ENCODE measurements around the gene ALKBH6.

ALKBH6 gene

GRCh38 chr19:36014012-36014924 is at the start of gene ALKBH6:
TSS of gene ALKBH6 (minus strand) at chr19:36014213. CDS start at chr19:36013397, 816 bp downstream.
- Mint-ChIP-seq H3K27me3 (ENCODE audit: low read depth) (no peaks in the 10 kb centered on the region), H3K36me3 (ENCODE audit: low read depth) (peaks cover 13% of the 10 kb centered on the region), H3K4me1 (ENCODE audit: low read depth) (peaks cover 38% of the 10 kb centered on the region), H3K9me3 (no peaks in the 10 kb centered on the region), H3K4me3 (peak within 1 kb of the TSS; percentile 99), H3K27ac (peak within 1 kb of the TSS; percentile 98)

GRCh38 chr19:36061367-36061766 is 47.4 kb upstream of the ALKBH6 start:
- Mint-ChIP-seq H3K4me1 (ENCODE audit: low read depth) (peaks cover 10% of the 10 kb centered on the region), H3K36me3 (ENCODE audit: low read depth) (peaks cover 23% of the 10 kb centered on the region), H3K9me3 (no peaks in the 10 kb centered on the region), H3K27me3 (ENCODE audit: low read depth) (no peaks in the 10 kb centered on the region), H3K4me3 (no peak overlapping the region), H3K27ac (no peak overlapping the region)

- peaks cover 18% of the 10 kb centered on the region for H3K36me3 Mint-ChIP-seq (ENCODE audit: low read depth)
- no peaks in the 10 kb centered on the region for H3K27me3 Mint-ChIP-seq (ENCODE audit: low read depth)
- H3K27ac Mint-ChIP-seq: no peak overlapping the region
- no peak overlapping the region for H3K4me3 Mint-ChIP-seq
- H3K4me1 Mint-ChIP-seq (ENCODE audit: low read depth): peaks cover 16% of the 10 kb centered on the region
- no peaks in the 10 kb centered on the region for H3K9me3 Mint-ChIP-seq
Observed at GRCh38 chr19:36060430-36060829, 46.4 kb upstream of the ALKBH6 start.

- peak overlapping the region; percentile 57 for H3K27ac Mint-ChIP-seq
- no peak overlapping the region for H3K4me3 Mint-ChIP-seq
- H3K27me3 Mint-ChIP-seq (ENCODE audit: low read depth): no peaks in the 10 kb centered on the region
- peaks cover 12% of the 10 kb centered on the region for H3K36me3 Mint-ChIP-seq (ENCODE audit: low read depth)
- peaks cover 20% of the 10 kb centered on the region for H3K4me1 Mint-ChIP-seq (ENCODE audit: low read depth)
- no peaks in the 10 kb centered on the region for H3K9me3 Mint-ChIP-seq
Observed at GRCh38 chr19:36059180-36059910, 45.3 kb upstream of the ALKBH6 start.

GRCh38 chr19:36058481-36059179 is 44.6 kb upstream of the ALKBH6 start:
- H3K27ac Mint-ChIP-seq: no peak overlapping the region
- H3K4me3 Mint-ChIP-seq: no peak overlapping the region
- peaks cover 10% of the 10 kb centered on the region for H3K36me3 Mint-ChIP-seq (ENCODE audit: low read depth)
- H3K27me3 Mint-ChIP-seq (ENCODE audit: low read depth): no peaks in the 10 kb centered on the region
- no peaks in the 10 kb centered on the region for H3K9me3 Mint-ChIP-seq
- H3K4me1 Mint-ChIP-seq (ENCODE audit: low read depth): peaks cover 20% of the 10 kb centered on the region

- Mint-ChIP-seq H3K27me3 (ENCODE audit: low read depth) (no peaks in the 10 kb centered on the region), H3K36me3 (ENCODE audit: low read depth) (peaks cover 6% of the 10 kb centered on the region), H3K4me1 (ENCODE audit: low read depth) (peaks cover 33% of the 10 kb centered on the region), H3K27ac (peak within 1 kb of the TSS; percentile 98), H3K4me3 (peak within 1 kb of the TSS; percentile 99), H3K9me3 (no peaks in the 10 kb centered on the region)
Observed at GRCh38 chr19:36054733-36055686, 41.0 kb upstream of the ALKBH6 start, which contains the start of gene WDR62. TSS of gene WDR62 (plus strand) at chr19:36054897. CDS start at chr19:36054972, 75 bp downstream.

- Mint-ChIP-seq H3K27me3 (ENCODE audit: low read depth) (no peaks in the 10 kb centered on the region), H3K4me3 (peak within 1 kb of the TSS; percentile 99), H3K4me1 (ENCODE audit: low read depth) (peaks cover 33% of the 10 kb centered on the region), H3K36me3 (ENCODE audit: low read depth) (peaks cover 5% of the 10 kb centered on the region), H3K27ac (peak within 1 kb of the TSS; percentile 98), H3K9me3 (no peaks in the 10 kb centered on the region)
Observed at GRCh38 chr19:36054119-36054732, 40.2 kb upstream of the ALKBH6 start, which contains the start of gene THAP8. TSS of gene THAP8 (minus strand) at chr19:36054285. CDS start at chr19:36054217, 68 bp downstream.

- peaks cover 2% of the 10 kb centered on the region for H3K36me3 Mint-ChIP-seq (ENCODE audit: low read depth)
- H3K9me3 Mint-ChIP-seq: no peaks in the 10 kb centered on the region
- peak overlapping the region; percentile 16 for H3K4me3 Mint-ChIP-seq
- no peaks in the 10 kb centered on the region for H3K27me3 Mint-ChIP-seq (ENCODE audit: low read depth)
- peaks cover 25% of the 10 kb centered on the region for H3K4me1 Mint-ChIP-seq (ENCODE audit: low read depth)
- no peak overlapping the region for H3K27ac Mint-ChIP-seq
Observed at GRCh38 chr19:36051637-36052036, 37.6 kb upstream of the ALKBH6 start.

GRCh38 chr19:36051236-36051635 is 37.2 kb upstream of the ALKBH6 start:
- Mint-ChIP-seq H3K4me3 (peak overlapping the region; percentile 16), H3K9me3 (no peaks in the 10 kb centered on the region), H3K4me1 (ENCODE audit: low read depth) (peaks cover 22% of the 10 kb centered on the region), H3K36me3 (ENCODE audit: low read depth) (peaks cover 2% of the 10 kb centered on the region), H3K27ac (no peak overlapping the region), H3K27me3 (ENCODE audit: low read depth) (no peaks in the 10 kb centered on the region)

- H3K4me3 Mint-ChIP-seq: no peak overlapping the region
- H3K4me1 Mint-ChIP-seq (ENCODE audit: low read depth): peaks cover 13% of the 10 kb centered on the region
- no peaks in the 10 kb centered on the region for H3K9me3 Mint-ChIP-seq
- no peaks in the 10 kb centered on the region for H3K27me3 Mint-ChIP-seq (ENCODE audit: low read depth)
- H3K36me3 Mint-ChIP-seq (ENCODE audit: low read depth): peaks cover 3% of the 10 kb centered on the region
- H3K27ac Mint-ChIP-seq: no peak overlapping the region
Observed at GRCh38 chr19:36049080-36049698, 35.2 kb upstream of the ALKBH6 start.

GRCh38 chr19:36047835-36048234 is 33.8 kb upstream of the ALKBH6 start:
- H3K27me3 Mint-ChIP-seq (ENCODE audit: low read depth): no peaks in the 10 kb centered on the region
- no peak overlapping the region for H3K4me3 Mint-ChIP-seq
- no peaks in the 10 kb centered on the region for H3K9me3 Mint-ChIP-seq
- H3K36me3 Mint-ChIP-seq (ENCODE audit: low read depth): peaks cover 3% of the 10 kb centered on the region
- H3K27ac Mint-ChIP-seq: no peak overlapping the region
- peaks cover 9% of the 10 kb centered on the region for H3K4me1 Mint-ChIP-seq (ENCODE audit: low read depth)

GRCh38 chr19:36046443-36047050 is 32.5 kb upstream of the ALKBH6 start:
- Mint-ChIP-seq H3K9me3 (no peaks in the 10 kb centered on the region), H3K4me1 (ENCODE audit: low read depth) (peaks cover 5% of the 10 kb centered on the region), H3K27ac (no peak overlapping the region)

More at GRCh38 chr19:36046443-36047050, 32.5 kb upstream of the ALKBH6 start:
- no peaks in the 10 kb centered on the region for H3K27me3 Mint-ChIP-seq (ENCODE audit: low read depth)
- peaks cover 3% of the 10 kb centered on the region for H3K36me3 Mint-ChIP-seq (ENCODE audit: low read depth)
- no peak overlapping the region for H3K4me3 Mint-ChIP-seq

Data from T-helper 1 cell treated with Interleukin-12 subunit alpha and Interleukin-12 subunit beta and Interleukin-4 antibody, amounts not matched to agents 30 μg/mL and 1 μg/mL, for 36 hours (primary cell).